ENCODE data around the gene OPTN. TPM values are rescaled to one million over a fixed set of nuclear protein-coding genes. Genes with fewer than 3 reads are reported as not detected.
"Not testable (repeated sequence)": the region's sequence is repeated elsewhere in the genome, so short reads cannot be mapped to it uniquely, and the experiment has no call there.

OPTN gene
- total and polyA plus RNA-seq, 9 donors = 42.9 to 133 (median 87.0) TPM

GRCh38 chr10:13091801-13092200 is 8.2 kb upstream of the OPTN start:
- no peak overlapping the region for H3K27ac ChIP-seq

DNA sequence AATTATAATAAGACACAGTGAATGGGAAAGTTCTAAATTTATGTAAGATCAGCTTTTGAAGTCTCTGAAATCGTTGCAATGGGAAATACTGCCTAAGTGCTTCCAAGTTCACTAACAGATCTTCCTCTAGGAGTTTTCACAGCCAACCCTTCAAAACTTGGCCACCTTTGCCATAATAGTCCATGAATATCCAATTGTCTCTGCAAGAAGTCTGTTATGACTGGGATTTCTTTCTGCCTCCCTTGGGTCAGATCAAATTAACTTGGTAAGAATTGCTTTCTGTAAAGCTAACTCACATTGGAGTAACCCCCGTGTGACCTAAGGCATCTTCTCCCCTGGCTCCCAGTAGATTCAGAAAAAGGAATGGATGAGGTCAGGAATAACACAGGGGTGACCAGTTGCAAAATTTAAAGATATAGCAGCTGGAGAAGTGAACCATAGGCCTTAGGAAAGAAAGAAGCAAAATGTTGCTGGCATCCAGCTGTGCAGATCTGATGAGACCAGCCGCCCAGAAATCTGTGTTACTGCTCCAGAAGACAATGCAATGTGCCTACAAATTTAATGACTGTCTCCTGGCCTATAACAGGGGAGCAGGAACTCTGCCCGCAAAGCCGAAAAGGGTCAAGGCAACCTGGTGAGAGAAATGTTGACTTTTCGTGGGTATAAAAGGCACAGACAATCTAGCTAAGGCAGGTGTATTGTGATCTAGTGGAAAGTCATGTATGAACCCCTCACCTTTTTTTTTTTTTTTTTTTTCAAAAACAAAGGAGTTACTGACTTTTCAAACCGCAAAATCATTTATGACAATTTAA is 7.5 kb upstream of the OPTN start:
- Histone ChIP-seq H3K27ac (no peak overlapping the region), H3K4me3 (no peak overlapping the region), H3K9me3 (no peaks in the 10 kb centered on the region), H3K4me1 (ENCODE audit: insufficient read depth) (peaks cover 4% of the 10 kb centered on the region), H3K27me3 (no peaks in the 10 kb centered on the region), H3K36me3 (no peaks in the 10 kb centered on the region)
- intact Hi-C loops (cut with DNase I) = loop anchor here in 1 of 4 donors (10.0 kb wide), 1 partner anchor 828 kb away; no protein-coding TSS in a partner anchor
- 65 to 72% (median 68%) methylated on average over 7 of the region's 7 CpGs for WGBS, 3 donors
- DNase-seq = no peak
- TF ChIP-seq CTCF (IDR thresholded peaks at IDR 0.05) (no peak), EP300 (IDR thresholded peaks at IDR 0.05) (no peak), POLR2A (IDR thresholded peaks at IDR 0.05) (no peak)

More at GRCh38 chr10:13091801-13092200, 8.2 kb upstream of the OPTN start:
- Histone ChIP-seq H3K4me1 (ENCODE audit: insufficient read depth) (peaks cover 4% of the 10 kb centered on the region), H3K27me3 (no peaks in the 10 kb centered on the region), H3K4me3 (no peak overlapping the region), H3K36me3 (no peaks in the 10 kb centered on the region), H3K9me3 (no peaks in the 10 kb centered on the region)
- intact Hi-C loops (cut with DNase I) = loop anchor here in 1 of 4 donors (10.0 kb wide), 1 partner anchor 827 kb away; no protein-coding TSS in a partner anchor
- no peak for DNase-seq
- 61 to 73% (median 63%) methylated on average over 3 of the region's 3 CpGs for WGBS, 3 donors
- no peak for TF ChIP-seq EP300 (IDR thresholded peaks at IDR 0.05)
- TF ChIP-seq POLR2A (IDR thresholded peaks at IDR 0.05) = no peak
- TF ChIP-seq CTCF (IDR thresholded peaks at IDR 0.05) = no peak

DNA sequence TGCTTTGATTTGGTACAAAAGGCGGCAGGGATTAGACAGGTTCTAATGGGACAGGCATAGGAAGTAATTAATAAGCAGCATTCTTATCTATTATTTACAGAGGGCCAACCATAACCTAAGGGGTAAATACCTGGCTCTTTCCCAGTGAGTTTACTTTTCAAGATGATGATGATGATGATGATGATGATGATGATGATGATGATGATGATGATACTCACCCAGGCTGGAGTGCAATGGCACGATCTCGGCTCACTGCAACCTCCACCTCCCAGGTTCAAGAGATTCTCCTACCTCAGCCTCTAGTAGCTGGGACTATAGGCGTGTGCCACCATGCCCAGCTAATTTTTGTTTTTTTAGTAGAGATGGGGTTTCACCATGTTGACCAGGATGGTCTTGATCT is 5.9 kb upstream of the OPTN start:
- H3K4me1 ChIP-seq (ENCODE audit: insufficient read depth); H3K9me3 ChIP-seq; H3K4me3 ChIP-seq; H3K27me3 ChIP-seq; H3K36me3 ChIP-seq; H3K27ac ChIP-seq; DNase-seq: not testable (repeated sequence)
- intact Hi-C loops (cut with DNase I) = loop anchor here in 1 of 4 donors (10.0 kb wide), 1 partner anchor 829 kb away; no protein-coding TSS in a partner anchor
- 96 to 98% (median 97%) methylated on average over 4 of the region's 4 CpGs for whole genome bisulfite sequencing, 3 donors

- intact Hi-C loops (cut with DNase I) = loop anchor here in 1 of 4 donors (10.0 kb wide), 1 partner anchor 830 kb away; no protein-coding TSS in a partner anchor
- H3K36me3 ChIP-seq = no peaks in the 10 kb centered on the region
- no peak overlapping the region for H3K27ac ChIP-seq
- 64 to 75% (median 72%) methylated on average over 3 of the region's 3 CpGs for WGBS, 3 donors
- no peaks in the 10 kb centered on the region for H3K9me3 ChIP-seq
- H3K4me1 ChIP-seq (ENCODE audit: insufficient read depth) = peaks cover 4% of the 10 kb centered on the region
- no peak for DNase-seq
- no peaks in the 10 kb centered on the region for H3K27me3 ChIP-seq
- TF ChIP-seq POLR2A (IDR thresholded peaks at IDR 0.05) = no peak
- no peak for TF ChIP-seq CTCF (IDR thresholded peaks at IDR 0.05)
- TF ChIP-seq EP300 (IDR thresholded peaks at IDR 0.05) = no peak
- H3K4me3 ChIP-seq = no peak overlapping the region
Observed at GRCh38 chr10:13095094-13095493, 4.9 kb upstream of the OPTN start.

DNA sequence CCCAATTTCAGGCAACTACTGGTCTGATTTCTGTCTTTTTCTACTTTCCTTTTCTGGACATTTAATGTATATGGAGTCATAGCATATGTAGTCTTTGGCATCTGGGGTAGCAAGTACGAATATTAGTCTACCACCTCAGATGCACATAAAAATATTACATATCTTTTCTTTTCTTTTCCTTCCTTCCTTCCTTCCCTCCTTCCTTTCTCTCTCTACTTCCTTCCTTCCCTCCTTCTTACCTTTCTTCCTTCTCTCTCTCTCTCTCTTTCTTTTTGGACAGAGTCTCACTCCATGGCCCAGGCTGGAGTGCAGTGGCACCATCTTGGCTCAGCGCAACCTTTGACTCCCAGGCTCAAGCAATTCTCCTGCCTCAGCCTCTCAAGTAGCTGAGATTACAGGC is 4.0 kb upstream of the OPTN start:
- WGBS, 3 donors = 93 to 99% (median 94%) methylated on average over 2 of the region's 2 CpGs
- no peaks in the 10 kb centered on the region for H3K9me3 ChIP-seq
- H3K4me3 ChIP-seq = no peak overlapping the region
- H3K27me3 ChIP-seq = no peaks in the 10 kb centered on the region
- no peak overlapping the region for H3K27ac ChIP-seq
- no peak for TF ChIP-seq POLR2A (IDR thresholded peaks at IDR 0.05)
- TF ChIP-seq CTCF (IDR thresholded peaks at IDR 0.05) = no peak
- TF ChIP-seq EP300 (IDR thresholded peaks at IDR 0.05) = no peak
- H3K36me3 ChIP-seq = no peaks in the 10 kb centered on the region
- intact Hi-C loops (cut with DNase I) = loop anchor here in 1 of 4 donors (10.0 kb wide), 1 partner anchor 831 kb away; no protein-coding TSS in a partner anchor
- no peak for DNase-seq
- H3K4me1 ChIP-seq (ENCODE audit: insufficient read depth) = peaks cover 4% of the 10 kb centered on the region
